NOMO-1 treated with DMSO at 0.1 percent for 48 hours (cell line): ENCODE measurements around the gene NAA38.

Experiments
- DNase-seq: peaks from one replicate; lab custom pipeline; 2025; ENCODE audit not compliant: unreplicated experiment; lab: John Stamatoyannopoulos, UW

The NAA38 gene

DNA sequence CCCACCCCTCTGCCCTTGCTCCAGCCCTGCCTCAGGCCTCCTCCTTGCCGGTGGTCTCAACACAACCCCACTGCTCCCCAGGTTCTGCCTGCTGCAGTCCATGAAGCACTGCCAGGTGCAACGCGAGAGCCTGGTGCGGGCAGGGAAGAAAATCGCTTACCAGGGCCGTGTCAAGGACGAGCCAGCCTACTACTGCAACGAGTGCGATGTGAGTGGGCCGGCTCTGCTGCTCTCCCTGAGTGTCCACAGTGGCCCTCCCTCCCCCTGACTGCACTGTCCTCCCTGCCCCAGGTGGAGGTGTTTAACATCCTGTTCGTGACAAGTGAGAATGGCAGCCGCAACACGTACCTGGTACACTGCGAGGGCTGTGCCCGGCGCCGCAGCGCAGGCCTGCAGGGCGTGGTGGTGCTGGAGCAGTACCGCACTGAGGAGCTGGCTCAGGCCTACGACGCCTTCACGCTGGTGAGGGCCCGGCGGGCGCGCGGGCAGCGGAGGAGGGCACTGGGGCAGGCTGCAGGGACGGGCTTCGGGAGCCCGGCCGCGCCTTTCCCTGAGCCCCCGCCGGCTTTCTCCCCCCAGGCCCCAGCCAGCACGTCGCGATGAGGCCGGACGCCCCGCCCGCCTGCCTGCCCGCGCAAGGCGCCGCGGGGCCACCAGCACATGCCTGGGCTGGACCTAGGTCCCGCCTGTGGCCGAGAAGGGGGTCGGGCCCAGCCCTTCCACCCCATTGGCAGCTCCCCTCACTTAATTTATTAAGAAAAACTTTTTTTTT lies 4.3 kb downstream of the NAA38 start:
- no peak for DNase-seq

DNA sequence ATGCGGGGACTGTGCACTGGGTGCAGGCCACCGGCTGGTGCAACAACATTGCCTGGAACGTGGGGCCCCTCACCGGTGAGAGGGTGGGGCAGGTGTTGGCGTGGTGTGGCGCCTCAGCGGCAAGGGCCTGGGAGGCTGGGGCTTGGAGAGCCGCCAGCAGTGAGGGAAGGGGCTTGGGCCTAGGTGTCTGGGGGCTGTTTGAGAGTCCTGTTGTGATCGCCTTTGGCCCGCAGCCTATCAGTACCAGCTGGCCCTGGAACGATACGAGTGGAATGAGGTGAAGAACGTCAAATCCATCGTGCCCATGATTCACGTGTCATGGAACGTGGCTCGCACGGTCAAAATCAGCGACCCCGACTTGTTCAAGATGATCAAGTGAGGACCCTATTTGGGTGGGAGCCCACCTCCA lies 5.1 kb downstream of the NAA38 start:
- DNase-seq: no peak

DNA sequence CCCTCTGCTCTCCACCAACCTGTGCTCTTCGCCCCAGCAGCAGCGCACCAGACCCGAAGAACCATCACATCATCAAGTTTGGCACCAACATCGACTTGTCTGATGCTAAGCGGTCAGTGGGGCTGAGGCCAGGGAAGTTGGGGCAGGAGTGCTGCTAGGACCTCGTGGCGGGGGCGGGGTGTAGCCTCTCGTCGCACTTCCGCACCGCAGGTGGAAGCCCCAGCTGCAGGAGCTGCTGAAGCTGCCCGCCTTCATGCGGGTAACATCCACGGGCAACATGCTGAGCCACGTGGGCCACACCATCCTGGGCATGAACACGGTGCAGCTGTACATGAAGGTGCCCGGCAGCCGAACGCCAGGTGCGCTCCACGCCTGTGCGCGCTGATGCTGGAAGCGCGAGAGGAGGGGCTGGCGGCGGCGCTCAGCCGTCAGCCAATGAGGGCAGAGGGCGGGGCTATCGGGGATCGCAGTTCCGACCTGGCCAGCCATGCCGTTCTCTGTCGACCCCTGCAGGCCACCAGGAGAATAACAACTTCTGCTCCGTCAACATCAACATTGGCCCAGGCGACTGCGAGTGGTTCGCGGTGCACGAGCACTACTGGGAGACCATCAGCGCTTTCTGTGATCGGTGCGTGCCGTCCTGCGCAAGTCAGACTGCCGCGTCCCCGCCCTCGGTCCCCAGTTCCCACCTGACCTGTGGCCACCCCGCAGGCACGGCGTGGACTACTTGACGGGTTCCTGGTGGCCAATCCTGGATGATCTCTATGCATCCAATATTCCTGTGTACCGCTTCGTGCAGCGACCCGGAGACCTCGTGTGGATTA lies 5.7 kb downstream of the NAA38 start:
- peak; percentile 90 for DNase-seq

- DNase-seq: no peak
Measured at GRCh38 chr17:7850701-7851437, 6.5 kb downstream of the NAA38 start.

- DNase-seq: no peak
Measured at GRCh38 chr17:7849751-7850504, 7.4 kb downstream of the NAA38 start.

- no peak for DNase-seq
Measured at GRCh38 chr17:7849130-7849750, 8.1 kb downstream of the NAA38 start.

GRCh38 chr17:7848739-7849129 lies 8.6 kb downstream of the NAA38 start:
- DNase-seq: no peak

DNA sequence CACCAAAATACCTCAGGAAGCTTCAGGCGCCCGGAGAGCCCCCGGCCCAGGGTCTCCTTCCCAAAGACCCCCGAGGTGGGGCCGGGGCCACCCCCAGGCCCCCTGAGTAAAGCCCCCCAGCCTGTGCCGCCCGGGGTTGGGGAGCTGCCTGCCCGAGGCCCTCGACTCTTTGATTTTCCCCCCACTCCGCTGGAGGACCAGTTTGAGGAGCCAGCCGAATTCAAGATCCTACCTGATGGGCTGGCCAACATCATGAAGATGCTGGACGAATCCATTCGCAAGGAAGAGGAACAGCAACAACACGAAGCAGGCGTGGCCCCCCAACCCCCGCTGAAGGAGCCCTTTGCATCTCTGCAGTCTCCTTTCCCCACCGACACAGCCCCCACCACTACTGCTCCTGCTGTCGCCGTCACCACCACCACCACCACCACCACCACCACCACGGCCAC lies 9.2 kb downstream of the NAA38 start:
- DNase-seq: no peak

- no peak for DNase-seq
Measured at GRCh38 chr17:7846765-7847661, 10.3 kb downstream of the NAA38 start.

DNA sequence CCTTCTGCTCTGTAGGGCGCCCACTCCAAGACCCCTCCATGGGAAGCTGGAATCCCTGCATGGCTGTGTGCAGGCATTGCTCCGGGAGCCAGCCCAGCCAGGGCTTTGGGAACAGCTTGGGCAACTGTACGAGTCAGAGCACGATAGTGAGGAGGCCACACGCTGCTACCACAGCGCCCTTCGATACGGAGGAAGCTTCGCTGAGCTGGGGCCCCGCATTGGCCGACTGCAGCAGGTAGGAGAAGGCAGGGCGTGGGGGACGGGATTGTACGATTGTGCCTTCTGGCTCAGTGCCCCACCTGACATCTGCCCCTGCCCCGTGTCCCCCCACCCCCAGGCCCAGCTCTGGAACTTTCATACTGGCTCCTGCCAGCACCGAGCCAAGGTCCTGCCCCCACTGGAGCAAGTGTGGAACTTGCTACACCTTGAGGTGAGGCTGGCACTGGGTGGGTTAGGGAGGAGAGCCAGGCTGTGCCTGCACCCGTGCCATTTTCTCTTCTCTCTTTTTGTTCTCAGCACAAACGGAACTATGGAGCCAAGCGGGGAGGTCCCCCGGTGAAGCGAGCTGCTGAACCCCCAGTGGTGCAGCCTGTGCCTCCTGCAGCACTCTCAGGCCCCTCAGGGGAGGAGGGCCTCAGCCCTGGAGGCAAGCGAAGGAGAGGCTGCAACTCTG lies 11.2 kb downstream of the NAA38 start:
- no peak for DNase-seq

DNA sequence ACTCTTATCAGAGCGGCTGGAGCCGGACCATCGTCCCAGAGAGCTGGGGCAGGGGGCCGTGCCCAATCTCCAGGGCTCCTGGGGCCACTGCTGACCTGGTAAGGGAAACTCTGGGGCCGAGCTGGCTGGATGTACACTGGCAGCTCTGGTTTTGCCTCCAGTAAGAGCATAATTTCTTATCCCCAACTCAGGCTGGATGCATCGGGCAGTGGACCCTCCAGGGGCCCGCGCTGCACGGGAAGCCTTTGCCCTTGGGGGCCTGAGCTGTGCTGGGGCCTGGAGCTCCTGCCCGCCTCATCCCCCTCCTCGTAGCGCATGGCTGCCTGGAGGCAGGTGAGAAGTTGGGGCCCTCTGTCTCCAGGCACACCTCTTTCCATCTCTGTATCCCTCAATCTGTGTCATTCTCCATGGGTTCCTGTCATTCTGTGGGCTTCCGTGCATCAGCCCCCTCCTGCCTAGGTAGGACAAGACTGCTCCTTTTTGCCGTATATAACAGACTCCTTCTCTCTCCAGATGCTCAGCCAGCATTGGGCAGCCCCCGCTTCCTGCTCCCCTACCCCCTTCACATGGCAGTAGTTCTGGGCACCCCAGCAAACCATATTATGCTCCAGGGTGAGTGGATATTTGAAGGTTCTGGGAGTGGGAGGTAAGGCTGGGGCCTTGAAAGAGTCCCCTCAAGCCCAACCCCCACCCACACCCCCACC lies 11.8 kb downstream of the NAA38 start:
- DNase-seq: no peak

- DNase-seq: peak; percentile 94
Measured at GRCh38 chr17:7844292-7845154, 12.8 kb downstream of the NAA38 start.

DNA sequence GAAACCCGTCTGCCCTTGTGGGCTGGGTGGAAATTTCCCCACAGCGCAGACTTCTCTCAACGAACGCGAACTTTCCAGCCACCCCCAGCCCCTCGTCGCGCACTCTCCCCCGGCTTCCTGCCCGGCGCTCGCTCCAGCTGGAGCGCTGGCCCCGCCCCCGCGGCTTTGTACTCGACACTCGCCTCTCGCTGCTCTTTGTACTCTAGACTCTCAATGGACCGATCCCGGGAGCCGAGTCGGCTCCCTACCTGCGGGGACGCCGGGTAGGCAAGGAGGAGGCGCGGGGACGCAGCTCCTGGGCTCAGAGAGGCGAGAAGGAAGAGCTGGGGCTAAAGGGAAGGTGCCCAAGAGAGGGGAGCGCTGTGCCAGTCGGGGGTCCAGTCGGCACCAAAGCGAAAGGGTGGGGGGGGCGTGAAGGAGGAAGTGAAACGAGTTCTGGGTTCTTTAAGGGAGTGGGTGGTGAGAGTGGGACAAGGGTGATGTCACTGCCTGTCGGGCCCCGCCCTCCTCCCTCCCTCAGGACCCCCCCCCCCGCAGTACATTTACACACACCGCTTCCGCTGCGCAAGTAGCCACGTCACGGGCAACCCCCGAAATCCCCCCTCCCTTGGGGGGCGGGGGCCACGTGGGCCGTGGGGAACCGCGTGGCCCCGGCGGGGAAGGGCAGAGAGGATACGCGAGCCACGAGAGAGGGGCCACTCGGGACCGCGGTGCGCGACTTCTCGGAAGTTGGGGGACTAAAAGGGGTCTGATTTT lies 13.6 kb downstream of the NAA38 start:
- peak; percentile 73 for DNase-seq

DNA sequence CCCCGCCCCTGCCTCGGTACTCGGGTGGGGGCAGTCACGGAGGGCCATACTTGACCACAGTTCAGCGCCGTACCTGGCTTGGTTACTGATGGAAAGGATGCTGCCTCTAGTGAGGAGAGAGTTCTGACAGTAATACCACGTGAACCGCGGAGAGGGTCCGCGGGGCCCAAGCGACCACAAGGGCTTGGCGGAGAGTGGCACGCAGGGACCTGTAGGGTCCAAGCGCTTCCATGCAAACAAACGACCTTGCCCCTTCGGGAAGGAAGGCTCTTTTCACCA lies 14.2 kb downstream of the NAA38 start:
- DNase-seq: no peak

GRCh38 chr17:7842380-7843256 lies 14.7 kb downstream of the NAA38 start:
- peak; percentile 71 for DNase-seq

GRCh38 chr17:7841915-7842379 lies 15.4 kb downstream of the NAA38 start:
- peak; percentile 64 for DNase-seq
